Measurements from ENCODE around the gene MED20. TPM values are rescaled to one million over a fixed set of nuclear protein-coding genes. Genes with fewer than 3 reads are reported as not detected.

MED20 gene
- total RNA-seq, 1 experiment from 2014 or later = 26.4 TPM

DNA sequence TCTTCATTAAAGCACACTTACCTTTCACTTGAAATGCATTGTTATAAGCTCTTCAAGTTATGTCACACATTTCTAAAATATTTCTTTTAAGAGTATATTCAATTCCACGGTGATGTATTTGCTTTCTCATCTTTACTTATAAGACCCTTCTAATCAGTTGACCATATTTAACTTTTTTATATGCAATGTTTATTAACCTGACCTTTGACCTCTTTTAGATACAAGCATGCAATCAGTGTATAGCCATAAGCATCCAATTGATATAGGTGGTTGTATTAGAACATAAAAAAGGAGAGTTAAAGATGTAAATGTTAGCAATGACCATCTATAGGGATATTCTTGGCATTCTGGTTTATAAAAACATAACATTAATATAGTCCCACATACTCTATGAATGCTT, 35.0 kb downstream of the MED20 start:
- no peaks in the 10 kb centered on the region for H3K79me2 ChIP-seq (ENCODE audit: insufficient read depth, low read length)
- no peaks in the 10 kb centered on the region for H3K9me3 ChIP-seq (ENCODE audit: control insufficient read depth in 1 of 2, insufficient read depth in 1 of 2, low read depth in 1 of 2, low read length in 2 of 2)
- TF ChIP-seq CBX3 (IDR thresholded peaks at IDR 0.05; ENCODE audit: low read depth) (no peak), EGR1 (IDR thresholded peaks at IDR 0.05; ENCODE audit: low read depth) (no peak), EZH2phosphoT487 (IDR thresholded peaks at IDR 0.05; ENCODE audit: borderline replicate concordance) (no peak), JUND (IDR thresholded peaks at IDR 0.05) (no peak), YY1 (IDR thresholded peaks at IDR 0.05; ENCODE audit: extremely low read depth, insufficient replicate concordance, low read depth, low read length) (no peak), TCF7L2 (IDR thresholded peaks at IDR 0.05; ENCODE audit: borderline replicate concordance, extremely low read depth, insufficient read depth, insufficient read length) (no peak), FOSL1 (IDR thresholded peaks at IDR 0.05; ENCODE audit: low read depth) (no peak), RAD21 (IDR thresholded peaks at IDR 0.05; ENCODE audit: low read depth) (no peak), SRF (IDR thresholded peaks at IDR 0.05; ENCODE audit: low read depth) (no peak), ZNF274 (IDR thresholded peaks at IDR 0.05; ENCODE audit: low read depth, low read length) (no peak), POLR2A (IDR thresholded peaks at IDR 0.05; ENCODE audit: borderline replicate concordance, extremely low read depth, insufficient read depth, insufficient read length) (no peak), SIN3A (IDR thresholded peaks at IDR 0.05; ENCODE audit: low read depth) (no peak), ELF1 (IDR thresholded peaks at IDR 0.05; ENCODE audit: borderline replicate concordance, low read depth) (no peak)
- TF ChIP-seq, protein P1, sequence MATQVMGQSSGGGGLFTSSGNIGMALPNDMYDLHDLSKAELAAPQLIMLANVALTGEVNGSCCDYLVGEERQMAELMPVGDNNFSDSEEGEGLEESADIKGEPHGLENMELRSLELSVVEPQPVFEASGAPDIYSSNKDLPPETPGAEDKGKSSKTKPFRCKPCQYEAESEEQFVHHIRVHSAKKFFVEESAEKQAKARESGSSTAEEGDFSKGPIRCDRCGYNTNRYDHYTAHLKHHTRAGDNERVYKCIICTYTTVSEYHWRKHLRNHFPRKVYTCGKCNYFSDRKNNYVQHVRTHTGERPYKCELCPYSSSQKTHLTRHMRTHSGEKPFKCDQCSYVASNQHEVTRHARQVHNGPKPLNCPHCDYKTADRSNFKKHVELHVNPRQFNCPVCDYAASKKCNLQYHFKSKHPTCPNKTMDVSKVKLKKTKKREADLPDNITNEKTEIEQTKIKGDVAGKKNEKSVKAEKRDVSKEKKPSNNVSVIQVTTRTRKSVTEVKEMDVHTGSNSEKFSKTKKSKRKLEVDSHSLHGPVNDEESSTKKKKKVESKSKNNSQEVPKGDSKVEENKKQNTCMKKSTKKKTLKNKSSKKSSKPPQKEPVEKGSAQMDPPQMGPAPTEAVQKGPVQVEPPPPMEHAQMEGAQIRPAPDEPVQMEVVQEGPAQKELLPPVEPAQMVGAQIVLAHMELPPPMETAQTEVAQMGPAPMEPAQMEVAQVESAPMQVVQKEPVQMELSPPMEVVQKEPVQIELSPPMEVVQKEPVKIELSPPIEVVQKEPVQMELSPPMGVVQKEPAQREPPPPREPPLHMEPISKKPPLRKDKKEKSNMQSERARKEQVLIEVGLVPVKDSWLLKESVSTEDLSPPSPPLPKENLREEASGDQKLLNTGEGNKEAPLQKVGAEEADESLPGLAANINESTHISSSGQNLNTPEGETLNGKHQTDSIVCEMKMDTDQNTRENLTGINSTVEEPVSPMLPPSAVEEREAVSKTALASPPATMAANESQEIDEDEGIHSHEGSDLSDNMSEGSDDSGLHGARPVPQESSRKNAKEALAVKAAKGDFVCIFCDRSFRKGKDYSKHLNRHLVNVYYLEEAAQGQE (IDR thresholded peaks at IDR 0.05; ENCODE audit: low read depth) = no peak
- TF ChIP-seq, protein P2, sequence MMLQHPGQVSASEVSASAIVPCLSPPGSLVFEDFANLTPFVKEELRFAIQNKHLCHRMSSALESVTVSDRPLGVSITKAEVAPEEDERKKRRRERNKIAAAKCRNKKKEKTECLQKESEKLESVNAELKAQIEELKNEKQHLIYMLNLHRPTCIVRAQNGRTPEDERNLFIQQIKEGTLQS (IDR thresholded peaks at IDR 0.05) = no peak
- TF ChIP-seq, protein P3, sequence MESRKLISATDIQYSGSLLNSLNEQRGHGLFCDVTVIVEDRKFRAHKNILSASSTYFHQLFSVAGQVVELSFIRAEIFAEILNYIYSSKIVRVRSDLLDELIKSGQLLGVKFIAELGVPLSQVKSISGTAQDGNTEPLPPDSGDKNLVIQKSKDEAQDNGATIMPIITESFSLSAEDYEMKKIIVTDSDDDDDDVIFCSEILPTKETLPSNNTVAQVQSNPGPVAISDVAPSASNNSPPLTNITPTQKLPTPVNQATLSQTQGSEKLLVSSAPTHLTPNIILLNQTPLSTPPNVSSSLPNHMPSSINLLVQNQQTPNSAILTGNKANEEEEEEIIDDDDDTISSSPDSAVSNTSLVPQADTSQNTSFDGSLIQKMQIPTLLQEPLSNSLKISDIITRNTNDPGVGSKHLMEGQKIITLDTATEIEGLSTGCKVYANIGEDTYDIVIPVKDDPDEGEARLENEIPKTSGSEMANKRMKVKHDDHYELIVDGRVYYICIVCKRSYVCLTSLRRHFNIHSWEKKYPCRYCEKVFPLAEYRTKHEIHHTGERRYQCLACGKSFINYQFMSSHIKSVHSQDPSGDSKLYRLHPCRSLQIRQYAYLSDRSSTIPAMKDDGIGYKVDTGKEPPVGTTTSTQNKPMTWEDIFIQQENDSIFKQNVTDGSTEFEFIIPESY (IDR thresholded peaks at IDR 0.05; ENCODE audit: extremely low read depth, insufficient replicate concordance, low read length) = no peak
- TF ChIP-seq, protein P4, sequence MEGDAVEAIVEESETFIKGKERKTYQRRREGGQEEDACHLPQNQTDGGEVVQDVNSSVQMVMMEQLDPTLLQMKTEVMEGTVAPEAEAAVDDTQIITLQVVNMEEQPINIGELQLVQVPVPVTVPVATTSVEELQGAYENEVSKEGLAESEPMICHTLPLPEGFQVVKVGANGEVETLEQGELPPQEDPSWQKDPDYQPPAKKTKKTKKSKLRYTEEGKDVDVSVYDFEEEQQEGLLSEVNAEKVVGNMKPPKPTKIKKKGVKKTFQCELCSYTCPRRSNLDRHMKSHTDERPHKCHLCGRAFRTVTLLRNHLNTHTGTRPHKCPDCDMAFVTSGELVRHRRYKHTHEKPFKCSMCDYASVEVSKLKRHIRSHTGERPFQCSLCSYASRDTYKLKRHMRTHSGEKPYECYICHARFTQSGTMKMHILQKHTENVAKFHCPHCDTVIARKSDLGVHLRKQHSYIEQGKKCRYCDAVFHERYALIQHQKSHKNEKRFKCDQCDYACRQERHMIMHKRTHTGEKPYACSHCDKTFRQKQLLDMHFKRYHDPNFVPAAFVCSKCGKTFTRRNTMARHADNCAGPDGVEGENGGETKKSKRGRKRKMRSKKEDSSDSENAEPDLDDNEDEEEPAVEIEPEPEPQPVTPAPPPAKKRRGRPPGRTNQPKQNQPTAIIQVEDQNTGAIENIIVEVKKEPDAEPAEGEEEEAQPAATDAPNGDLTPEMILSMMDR (IDR thresholded peaks at IDR 0.05 in 2 of 3, conservative IDR thresholded peaks at IDR 0.05 in 1 of 3; ENCODE audit: borderline replicate concordance in 1 of 3, insufficient read depth in 1 of 3, low read depth in 2 of 3, low read length in 2 of 3) = no peak
- H4K20me1 ChIP-seq (ENCODE audit: insufficient read depth) = no peaks in the 10 kb centered on the region
- ATAC-seq (no peak), DNase-seq (ENCODE audit: low read depth, low spot score) (no peak)
- no peaks in the 10 kb centered on the region for H3K27me3 ChIP-seq (ENCODE audit: insufficient read depth, low read length)
- no peak overlapping the region for H2AFZ ChIP-seq (ENCODE audit: low read depth, low read length, poor library complexity, severe bottlenecking)
- POLR2A ChIA-PET = no interaction called here
- no peaks in the 10 kb centered on the region for H3K36me3 ChIP-seq (ENCODE audit: control insufficient read depth in 1 of 2, insufficient read depth in 2 of 2, low read length in 2 of 2)
- no peaks in the 10 kb centered on the region for H3K9me2 ChIP-seq (ENCODE audit: insufficient read depth)
- RAD21 ChIA-PET (ENCODE audit: low non-redundant PET in 1 of 2, low total read pairs in 2 of 2, uncharacterized antibody in 2 of 2, unreplicated experiment in 2 of 2) = no interaction called here
- no peak overlapping the region for H3K9ac ChIP-seq (ENCODE audit: low read length)
- CTCF ChIA-PET = interaction anchor here (1.5 kb wide), 1 partner anchor 35 kb away, joined by 3 read pairs; the partner anchor contains the start of genes BYSL and MED20
- BruUV-seq (replicated peaks) = no TSS peak
- H3K4me1 ChIP-seq (ENCODE audit: control insufficient read depth in 1 of 2, insufficient read depth in 2 of 2, low read length in 2 of 2) = no peaks in the 10 kb centered on the region
- H3K27ac ChIP-seq (ENCODE audit: low read depth, low read length) = no peak overlapping the region
- no peak overlapping the region for H3K4me3 ChIP-seq (replicated peaks in 1 of 2; ENCODE audit: low read depth in 1 of 2, low read length in 2 of 2)
- intact Hi-C loops (cut with micrococcal nuclease) = no loop called here
- no peak overlapping the region for H3K4me2 ChIP-seq (ENCODE audit: low read length)
